ENCODE results near the gene IBA57.

IBA57 gene

GRCh38 chr1:228151180-228151925 is 14.3 kb upstream of the IBA57 start:
- Histone ChIP-seq H3K4me1 (ENCODE audit: control insufficient read depth, insufficient read depth, low read length) (peaks cover 22% of the 10 kb centered on the region), H3K9ac (ENCODE audit: low read length) (no peak overlapping the region), H3K9me3 (ENCODE audit: control insufficient read depth, insufficient read depth, low read depth, low read length) (no peaks in the 10 kb centered on the region), H3K36me3 (ENCODE audit: control insufficient read depth, insufficient read depth, low read length) (peaks cover 12% of the 10 kb centered on the region), H3K27ac (ENCODE audit: low read depth, low read length) (no peak overlapping the region), H3K4me3 (ENCODE audit: low read depth, low read length) (no peak overlapping the region), H3K27me3 (ENCODE audit: control insufficient read depth, insufficient read depth, low read length) (no peaks in the 10 kb centered on the region)

- no peak overlapping the region for H3K9ac ChIP-seq (ENCODE audit: low read length)
- H3K4me1 ChIP-seq (ENCODE audit: control insufficient read depth, insufficient read depth, low read length) = peaks cover 22% of the 10 kb centered on the region
- no peak overlapping the region for H3K4me3 ChIP-seq (ENCODE audit: low read depth, low read length)
- no peaks in the 10 kb centered on the region for H3K27me3 ChIP-seq (ENCODE audit: control insufficient read depth, insufficient read depth, low read length)
- H3K27ac ChIP-seq (ENCODE audit: low read depth, low read length) = no peak overlapping the region
- H3K36me3 ChIP-seq (ENCODE audit: control insufficient read depth, insufficient read depth, low read length) = peaks cover 5% of the 10 kb centered on the region
- H3K9me3 ChIP-seq (ENCODE audit: control insufficient read depth, insufficient read depth, low read depth, low read length) = no peaks in the 10 kb centered on the region
Observed at GRCh38 chr1:228152097-228152917, 13.3 kb upstream of the IBA57 start.

DNA sequence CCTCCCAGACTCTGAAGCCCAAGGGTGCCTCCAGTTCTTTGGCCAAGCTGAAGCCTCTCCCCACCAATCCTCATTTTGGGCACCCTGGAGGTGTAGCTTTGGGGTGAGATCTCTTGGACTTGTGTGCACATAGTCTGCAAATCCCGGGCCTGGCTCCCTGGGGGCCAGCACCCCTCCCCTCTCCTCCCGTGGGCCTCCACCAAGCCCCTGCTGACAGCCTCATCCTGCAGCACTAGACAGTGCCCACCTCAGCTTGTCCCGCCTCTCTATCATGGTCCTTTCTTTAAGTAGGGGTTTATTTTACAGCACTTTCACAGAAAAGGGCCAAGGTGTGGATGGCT is 12.7 kb upstream of the IBA57 start:
- Histone ChIP-seq H3K4me3 (ENCODE audit: low read depth, low read length) (no peak overlapping the region), H3K4me1 (ENCODE audit: control insufficient read depth, insufficient read depth, low read length) (peaks cover 22% of the 10 kb centered on the region), H3K9ac (ENCODE audit: low read length) (no peak overlapping the region), H3K27me3 (ENCODE audit: control insufficient read depth, insufficient read depth, low read length) (peaks cover 3% of the 10 kb centered on the region; the same call in 1 of the 2 replicates), H3K27ac (ENCODE audit: low read depth, low read length) (no peak overlapping the region), H3K9me3 (ENCODE audit: control insufficient read depth, insufficient read depth, low read depth, low read length) (no peaks in the 10 kb centered on the region), H3K36me3 (ENCODE audit: control insufficient read depth, insufficient read depth, low read length) (peaks cover 3% of the 10 kb centered on the region)

- no peaks in the 10 kb centered on the region for H3K9me3 ChIP-seq (ENCODE audit: control insufficient read depth, insufficient read depth, low read depth, low read length)
- no peak overlapping the region for H3K4me3 ChIP-seq (ENCODE audit: low read depth, low read length)
- H3K9ac ChIP-seq (ENCODE audit: low read length) = no peak overlapping the region
- H3K27me3 ChIP-seq (ENCODE audit: control insufficient read depth, insufficient read depth, low read length) = peaks cover 8% of the 10 kb centered on the region; the same call in 1 of the 2 replicates
- no peak overlapping the region for H3K27ac ChIP-seq (ENCODE audit: low read depth, low read length)
- peaks cover 19% of the 10 kb centered on the region for H3K4me1 ChIP-seq (ENCODE audit: control insufficient read depth, insufficient read depth, low read length)
- H3K36me3 ChIP-seq (ENCODE audit: control insufficient read depth, insufficient read depth, low read length) = no peaks in the 10 kb centered on the region
Observed at GRCh38 chr1:228154021-228154669, 11.5 kb upstream of the IBA57 start.

DNA sequence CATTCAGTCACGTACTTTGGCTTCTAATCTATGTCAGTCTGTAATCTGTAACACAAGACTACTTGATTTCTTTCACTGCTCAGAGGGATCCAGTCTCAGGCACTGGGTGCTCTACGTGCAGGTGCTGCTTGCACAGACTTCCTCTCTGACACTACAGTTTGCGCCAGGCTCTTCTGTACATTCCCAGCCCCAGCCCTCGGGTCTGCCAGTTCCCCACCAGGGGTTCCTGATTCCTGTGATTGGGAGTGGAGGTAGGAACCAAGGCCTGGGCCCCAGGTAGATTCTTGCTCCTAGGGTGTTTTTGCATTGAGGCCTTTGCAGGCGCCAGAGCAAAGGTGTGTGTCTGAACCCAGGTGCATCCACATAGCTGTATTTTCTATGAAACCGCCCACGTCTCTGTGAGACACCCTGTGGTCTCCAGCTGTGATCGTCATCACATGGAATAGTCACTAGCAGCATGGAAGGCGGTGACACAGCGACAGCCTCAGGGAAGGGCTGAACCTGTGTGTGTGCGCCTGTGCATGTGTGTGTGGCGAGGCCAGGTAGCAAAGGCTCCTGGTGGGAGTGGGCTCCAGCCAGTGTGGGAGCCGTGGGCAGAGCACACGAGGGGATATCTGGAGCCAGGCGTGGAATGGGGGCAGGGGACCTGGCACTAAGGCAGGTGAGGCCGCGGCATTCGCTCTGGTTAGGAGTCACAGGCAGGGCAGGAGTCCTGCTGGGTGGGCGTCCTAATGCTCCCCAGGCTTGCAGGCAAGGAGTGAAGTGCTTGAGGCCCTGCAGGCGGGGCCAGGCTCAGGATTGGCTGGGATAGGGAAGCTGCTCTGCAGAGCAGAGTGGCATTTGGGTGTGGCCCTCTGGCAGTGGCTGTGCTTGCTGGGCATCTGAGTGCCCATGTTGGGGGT is 10.7 kb upstream of the IBA57 start:
- Histone ChIP-seq H3K4me3 (ENCODE audit: low read depth, low read length) (no peak overlapping the region), H3K27me3 (ENCODE audit: control insufficient read depth, insufficient read depth, low read length) (peaks cover 10% of the 10 kb centered on the region; the same call in 1 of the 2 replicates), H3K9me3 (ENCODE audit: control insufficient read depth, insufficient read depth, low read depth, low read length) (no peaks in the 10 kb centered on the region), H3K4me1 (ENCODE audit: control insufficient read depth, insufficient read depth, low read length) (peaks cover 12% of the 10 kb centered on the region; the same call in 1 of the 2 replicates), H3K36me3 (ENCODE audit: control insufficient read depth, insufficient read depth, low read length) (no peaks in the 10 kb centered on the region), H3K9ac (ENCODE audit: low read length) (no peak overlapping the region), H3K27ac (ENCODE audit: low read depth, low read length) (no peak overlapping the region)

DNA sequence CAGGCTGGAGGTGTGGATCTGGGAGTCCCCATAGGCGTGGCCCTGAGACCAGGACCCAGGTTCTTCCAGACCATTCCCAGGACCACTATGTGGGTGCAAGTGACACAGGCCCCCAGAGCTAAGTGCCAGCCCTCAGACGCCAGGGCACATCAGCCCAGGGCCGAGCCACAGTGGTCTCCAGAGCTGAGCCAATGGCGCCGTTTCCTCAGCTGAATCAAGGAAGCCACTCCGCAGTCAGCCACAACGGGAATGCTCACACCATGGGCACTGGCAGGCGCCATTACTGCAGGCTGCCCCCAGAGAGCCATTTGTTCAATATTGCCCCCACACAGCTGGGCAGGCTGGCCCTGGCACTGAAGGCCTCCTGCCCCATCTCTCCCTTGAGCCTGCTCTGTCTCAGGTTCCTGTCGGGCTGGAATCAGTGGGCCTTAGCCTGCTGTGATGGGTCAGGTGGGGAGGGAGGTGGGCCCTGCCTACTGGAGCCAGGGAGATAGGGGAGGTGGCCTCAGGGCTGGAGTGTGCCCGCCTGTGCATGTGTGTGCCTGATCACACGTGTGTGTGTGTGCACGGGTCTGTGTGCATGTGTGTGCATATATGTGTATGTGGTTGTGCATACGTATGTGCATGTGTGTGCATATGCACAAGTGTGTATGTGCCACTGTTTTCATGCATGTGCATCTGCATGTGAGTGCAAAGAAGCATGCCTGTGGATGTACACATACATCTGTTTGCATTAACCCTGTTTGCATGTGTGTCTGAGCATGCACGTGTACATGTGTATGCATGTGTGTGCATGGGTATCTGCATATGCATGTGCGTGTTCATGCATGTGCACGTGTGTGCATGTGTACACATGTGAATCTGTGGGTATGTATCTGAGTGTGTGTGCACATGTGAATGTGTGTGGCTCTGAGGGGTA is 9.7 kb upstream of the IBA57 start:
- H3K4me3 ChIP-seq (ENCODE audit: low read depth, low read length) = no peak overlapping the region
- no peak overlapping the region for H3K27ac ChIP-seq (ENCODE audit: low read depth, low read length)
- no peak overlapping the region for H3K9ac ChIP-seq (ENCODE audit: low read length)
- H3K4me1 ChIP-seq (ENCODE audit: control insufficient read depth, insufficient read depth, low read length) = peaks cover 8% of the 10 kb centered on the region; the same call in 1 of the 2 replicates
- H3K27me3 ChIP-seq (ENCODE audit: control insufficient read depth, insufficient read depth, low read length) = peaks cover 10% of the 10 kb centered on the region; the same call in 1 of the 2 replicates
- H3K9me3 ChIP-seq (ENCODE audit: control insufficient read depth, insufficient read depth, low read depth, low read length) = no peaks in the 10 kb centered on the region
- no peaks in the 10 kb centered on the region for H3K36me3 ChIP-seq (ENCODE audit: control insufficient read depth, insufficient read depth, low read length)

DNA sequence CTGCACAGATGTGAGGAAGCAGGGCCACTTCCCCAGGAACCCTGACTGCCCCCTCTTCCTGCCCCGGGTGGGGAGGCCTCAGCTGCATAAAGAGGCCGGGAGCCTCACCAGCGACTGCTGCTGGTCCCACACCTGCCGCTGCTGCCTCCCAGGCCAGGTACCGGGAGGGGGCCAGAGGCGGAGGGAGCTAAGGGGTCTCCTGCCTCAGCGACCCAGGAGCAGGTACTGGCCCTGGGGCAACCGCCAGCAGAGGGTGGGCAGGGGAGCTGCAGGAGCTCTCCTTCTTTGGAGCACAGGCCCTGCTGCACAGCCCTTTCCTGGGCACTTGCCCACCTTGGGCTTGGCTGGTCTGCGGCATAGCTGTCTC is 9.1 kb upstream of the IBA57 start:
- Histone ChIP-seq H3K4me1 (ENCODE audit: control insufficient read depth, insufficient read depth, low read length) (peaks cover 8% of the 10 kb centered on the region; the same call in 1 of the 2 replicates), H3K9ac (ENCODE audit: low read length) (no peak overlapping the region)

GRCh38 chr1:228156941-228157728 is 8.5 kb upstream of the IBA57 start:
- Histone ChIP-seq H3K27me3 (ENCODE audit: control insufficient read depth, insufficient read depth, low read length) (peaks cover 10% of the 10 kb centered on the region; the same call in 1 of the 2 replicates), H3K27ac (ENCODE audit: low read depth, low read length) (no peak overlapping the region), H3K9me3 (ENCODE audit: control insufficient read depth, insufficient read depth, low read depth, low read length) (no peaks in the 10 kb centered on the region), H3K4me1 (ENCODE audit: control insufficient read depth, insufficient read depth, low read length) (peaks cover 11% of the 10 kb centered on the region), H3K9ac (ENCODE audit: low read length) (no peak overlapping the region), H3K36me3 (ENCODE audit: control insufficient read depth, insufficient read depth, low read length) (no peaks in the 10 kb centered on the region), H3K4me3 (ENCODE audit: low read depth, low read length) (no peak overlapping the region)

More for the DNA sequence above, 9.1 kb upstream of the IBA57 start:
- H3K27ac ChIP-seq (ENCODE audit: low read depth, low read length) = no peak overlapping the region
- no peaks in the 10 kb centered on the region for H3K36me3 ChIP-seq (ENCODE audit: control insufficient read depth, insufficient read depth, low read length)
- peaks cover 10% of the 10 kb centered on the region; the same call in 1 of the 2 replicates for H3K27me3 ChIP-seq (ENCODE audit: control insufficient read depth, insufficient read depth, low read length)
- no peak overlapping the region for H3K4me3 ChIP-seq (ENCODE audit: low read depth, low read length)
- H3K9me3 ChIP-seq (ENCODE audit: control insufficient read depth, insufficient read depth, low read depth, low read length) = no peaks in the 10 kb centered on the region

- Histone ChIP-seq H3K4me1 (ENCODE audit: control insufficient read depth, insufficient read depth, low read length) (peaks cover 17% of the 10 kb centered on the region), H3K4me3 (ENCODE audit: low read depth, low read length) (no peak overlapping the region), H3K27me3 (ENCODE audit: control insufficient read depth, insufficient read depth, low read length) (peaks cover 10% of the 10 kb centered on the region; the same call in 1 of the 2 replicates)
Observed at GRCh38 chr1:228157729-228158126, 7.9 kb upstream of the IBA57 start.

More at GRCh38 chr1:228157729-228158126, 7.9 kb upstream of the IBA57 start:
- H3K9me3 ChIP-seq (ENCODE audit: control insufficient read depth, insufficient read depth, low read depth, low read length) = no peaks in the 10 kb centered on the region
- H3K27ac ChIP-seq (ENCODE audit: low read depth, low read length) = no peak overlapping the region
- no peak overlapping the region for H3K9ac ChIP-seq (ENCODE audit: low read length)
- no peaks in the 10 kb centered on the region for H3K36me3 ChIP-seq (ENCODE audit: control insufficient read depth, insufficient read depth, low read length)
